Thoracic aorta (tissue), 2 donors: ENCODE results near the gene PNPLA7. TPM values are rescaled to one million over a fixed set of nuclear protein-coding genes. Genes with fewer than 3 reads are reported as not detected.
"Not testable (repeated sequence)": the region's sequence is repeated elsewhere in the genome, so short reads cannot be mapped to it uniquely, and the experiment has no call there.

ENCODE experiments used
- ATAC-seq: fragments of 150-250 bp; one replicate; pipeline ENCODE4 v1.8.0; 2017; ENCODE audit warnings: low read depth; ENCODE audit not compliant: insufficient number of reproducible peaks, low FRiP score
- DNase-seq: peaks from one replicate; pipeline ENCODE4 v3.0.0-alpha.2; 2020; ENCODE audit warnings: low spot score
- H3K27ac ChIP-seq, 2 donors: fragments of 200-600 bp; sonication (generic); 1 replicate in 1 of 2; 2 replicates in 1 of 2; pipeline ENCODE4 v1.5.1; 2016; ENCODE audit warnings: mild to moderate bottlenecking in 2 of 2, moderate library complexity in 2 of 2
- H3K27me3 ChIP-seq: fragments of 200-600 bp; sonication (generic); replicated peaks from 2 replicates; pipeline ENCODE4 v1.6.0; 2016; ENCODE audit warnings: mild to moderate bottlenecking; ENCODE audit not compliant: insufficient read depth
- H3K36me3 ChIP-seq: fragments of 200-600 bp; sonication (generic); one replicate; pipeline ENCODE4 v1.5.1; 2016
- H3K4me1 ChIP-seq, 2 donors: fragments of 200-600 bp; sonication (generic); 1 replicate in 1 of 2; 2 replicates in 1 of 2; pipeline versions ENCODE4 v1.5.1 to v1.6.0; 2016; ENCODE audit warnings: low read depth in 2 of 2, mild to moderate bottlenecking in 1 of 2; ENCODE audit not compliant: control insufficient read depth in 1 of 2
- H3K4me3 ChIP-seq: fragments of 200-600 bp; sonication (generic); 2 replicates; pipeline ENCODE4 v1.5.1; 2016; ENCODE audit warnings: mild to moderate bottlenecking
- H3K9me3 ChIP-seq: fragments of 200-600 bp; sonication (generic); 2 replicates; pipeline ENCODE4 v1.5.1; 2016
- CTCF ChIP-seq: fragments of 200-600 bp; sonication (generic); IDR thresholded peaks from one replicate; pipeline ENCODE4 v1.5.1; 2019; ENCODE audit warnings: antibody characterized with exemption
- total RNA-seq, 2 donors: library from RNA; depleted of rRNA; stranded (reverse); fragments of >200 nt; gene quantifications; one replicate each; pipeline versions ENCODE4 v1.1.0 to v1.2.3, GENCODE V29; 2016

Gene PNPLA7
- total RNA-seq, 2 donors from 2014 or later, result 12.7 to 21.4 TPM

GRCh38 chr9:137467161-137467581, 83.0 kb downstream of the PNPLA7 start:
- no peaks in the 10 kb centered on the region for H3K4me1 ChIP-seq
- H3K4me3 ChIP-seq, result no peak overlapping the region
- no peak for TF ChIP-seq CTCF
- H3K36me3 ChIP-seq, result peaks cover 5% of the 10 kb centered on the region
- H3K27ac ChIP-seq, result no peak overlapping the region
- H3K9me3 ChIP-seq, result no peaks in the 10 kb centered on the region
- ATAC-seq (no peak), DNase-seq (no peak)
- H3K27me3 ChIP-seq, result no peaks in the 10 kb centered on the region

GRCh38 chr9:137466389-137467085, 83.7 kb downstream of the PNPLA7 start:
- not testable (repeated sequence) for DNase-seq, H3K4me1 ChIP-seq, H3K27ac ChIP-seq, H3K36me3 ChIP-seq, H3K4me3 ChIP-seq, ATAC-seq, H3K27me3 ChIP-seq, H3K9me3 ChIP-seq

- Histone ChIP-seq H3K4me1 (no peaks in the 10 kb centered on the region), H3K9me3 (no peaks in the 10 kb centered on the region), H3K36me3 (peaks cover 5% of the 10 kb centered on the region), H3K4me3 (no peak overlapping the region), H3K27ac (no peak overlapping the region), H3K27me3 (no peaks in the 10 kb centered on the region)
- no peak for TF ChIP-seq CTCF
- DNase-seq, result no peak
- no peak for ATAC-seq
Measured at GRCh38 chr9:137465720-137466388, 84.3 kb downstream of the PNPLA7 start.

GRCh38 chr9:137465000-137465719, 85.0 kb downstream of the PNPLA7 start:
- H3K9me3 ChIP-seq, result no peaks in the 10 kb centered on the region
- ATAC-seq (no peak), DNase-seq (no peak)
- H3K4me3 ChIP-seq, result no peak overlapping the region
- no peaks in the 10 kb centered on the region for H3K4me1 ChIP-seq
- no peak for TF ChIP-seq CTCF
- peaks cover 5% of the 10 kb centered on the region for H3K36me3 ChIP-seq
- H3K27ac ChIP-seq, result no peak overlapping the region
- no peaks in the 10 kb centered on the region for H3K27me3 ChIP-seq

GRCh38 chr9:137464291-137464999, 85.8 kb downstream of the PNPLA7 start:
- no peak for ATAC-seq
- TF ChIP-seq CTCF, result no peak
- no peaks in the 10 kb centered on the region for H3K27me3 ChIP-seq
- no peak overlapping the region for H3K4me3 ChIP-seq
- DNase-seq, result no peak
- H3K36me3 ChIP-seq, result peaks cover 5% of the 10 kb centered on the region
- peaks cover 4% of the 10 kb centered on the region in 2 donors for H3K4me1 ChIP-seq
- no peaks in the 10 kb centered on the region for H3K9me3 ChIP-seq
- no peak overlapping the region for H3K27ac ChIP-seq
